Cardiac ventricle fibroblast (primary cell): Measurements from ENCODE around the gene NXPH4. TPM values are rescaled to one million over a fixed set of nuclear protein-coding genes. Genes with fewer than 3 reads are reported as not detected.

Source experiments
- total RNA-seq: library from RNA; depleted of rRNA; stranded (reverse); fragments of >200 nt; gene quantifications from 2 replicates; pipeline ENCODE4 v1.2.3, GENCODE V29; 2015

The NXPH4 gene
- total RNA-seq: 17.6 and 21.4 TPM in 2 replicates

DNA sequence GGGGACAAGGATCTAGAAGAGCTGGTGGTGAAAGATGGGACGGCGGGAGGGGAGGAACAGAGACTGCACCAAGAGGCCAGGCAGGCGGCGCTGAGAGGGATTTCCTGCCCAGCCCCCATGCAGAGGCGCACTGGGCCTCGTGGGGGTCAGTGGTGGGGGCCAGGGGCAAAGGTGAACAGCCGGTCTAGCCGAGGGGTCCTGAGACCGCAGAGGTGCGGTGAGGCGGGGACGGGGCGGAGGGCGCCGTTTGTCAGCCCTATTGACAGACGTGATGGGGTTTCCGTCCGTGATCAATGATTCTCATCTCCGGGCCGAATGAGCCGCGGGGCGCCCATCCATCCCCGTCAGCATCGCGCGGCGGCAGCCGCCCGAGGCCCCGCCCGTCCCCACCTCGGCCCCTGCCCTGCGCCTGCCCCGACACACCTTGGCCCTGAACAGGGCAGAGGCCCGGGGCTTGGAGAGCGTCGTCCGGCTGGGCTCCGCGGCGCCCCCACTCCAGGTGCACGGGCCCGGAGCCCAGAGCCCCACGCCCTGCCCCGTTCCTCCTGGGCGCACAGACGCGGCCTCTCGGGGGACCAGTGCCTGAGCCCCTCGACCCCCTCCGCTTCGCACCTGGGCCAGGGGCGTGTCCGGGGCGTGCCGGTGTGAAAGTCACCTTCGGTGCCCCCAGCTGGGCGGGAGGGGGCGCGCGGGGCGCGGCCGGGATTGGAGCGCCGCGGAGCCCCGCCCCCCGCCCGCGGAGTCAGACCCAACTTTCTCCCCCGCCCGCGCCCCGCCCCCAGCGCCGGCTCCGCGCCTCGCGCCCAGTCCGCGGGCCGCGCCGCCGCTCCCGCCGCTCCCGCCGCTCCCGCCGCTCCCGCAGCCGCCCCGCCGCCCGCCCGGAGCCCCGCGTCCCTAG is at the start of gene NXPH4:
TSS of gene NXPH4 (plus strand) at position 781 of the 898 bp plus-strand sequence. CDS start 176 bp downstream, outside the sequence.

DNA sequence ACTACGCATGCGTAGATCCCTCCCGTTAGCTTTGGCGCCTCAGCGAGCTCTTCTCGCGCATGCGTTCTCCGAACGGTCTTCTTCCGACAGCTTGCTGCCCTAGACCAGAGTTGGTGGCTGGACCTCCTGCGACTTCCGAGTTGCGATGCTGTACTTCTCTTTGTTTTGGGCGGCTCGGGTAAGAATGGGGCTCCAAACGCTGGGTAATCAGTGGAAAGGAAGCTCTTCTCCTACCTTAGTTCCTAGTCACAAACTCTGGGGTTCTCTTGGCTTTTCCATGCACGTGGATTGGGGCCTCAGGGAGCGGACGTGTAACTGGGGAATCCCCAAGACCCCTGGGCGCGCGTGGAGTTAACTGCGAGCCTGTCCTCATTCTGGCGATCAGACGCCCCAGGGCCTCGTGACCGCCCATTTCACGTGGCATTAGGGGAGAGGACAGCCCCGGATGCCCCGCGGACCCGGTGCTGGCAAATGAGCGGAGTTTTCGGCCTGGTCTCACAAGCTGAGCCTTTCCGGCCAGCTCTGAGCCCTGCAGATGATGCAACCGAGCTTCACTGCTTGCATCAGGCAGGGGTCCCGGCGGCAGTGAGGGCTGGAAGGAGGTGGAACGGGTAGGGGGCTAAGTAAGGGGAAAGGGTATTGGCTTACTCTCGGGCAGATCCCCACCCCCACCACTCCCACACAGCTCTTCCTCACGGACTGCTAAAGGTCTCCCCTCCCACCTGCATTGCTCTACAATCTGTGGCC is 13.2 kb downstream of the NXPH4 start, which contains the start of gene SHMT2:
TSS of gene SHMT2 (plus strand) at position 78 of the 747 bp plus-strand sequence. CDS start at position 146, 68 bp downstream.

GRCh38 chr12:57250956-57251355 is 34.4 kb downstream of the NXPH4 start, which contains the start of gene STAC3:
Gene STAC3, minus strand, starts transcription at chr12:57251187. Its CDS starts 1,551 bp downstream, at chr12:57249636.

Other genes with a start within 250 kb of the NXPH4 start
- gene ZBTB39, start 210.2 kb upstream of the NXPH4 start, total RNA-seq: 1.9 and 2.0 TPM in 2 replicates
- gene TAC3, start 200.3 kb upstream of the NXPH4 start, total RNA-seq: not detected in 2 replicates
- gene MYO1A, start 166.7 kb upstream of the NXPH4 start, total RNA-seq: not detected in 2 replicates
- 2.2 and 3.5 TPM in 2 replicates for gene NEMP1, start 138.0 kb upstream of the NXPH4 start, total RNA-seq
- gene NAB2, start 127.7 kb upstream of the NXPH4 start, total RNA-seq: 40.6 and 54.4 TPM in 2 replicates
- gene STAT6, start 105.4 kb upstream of the NXPH4 start, total RNA-seq: 106 and 115 TPM in 2 replicates
- gene LRP1, start 88.3 kb upstream of the NXPH4 start, total RNA-seq: 1,119 and 1,224 TPM in 2 replicates
- gene LRP1-AS, start 69.2 kb upstream of the NXPH4 start, total RNA-seq: not detected in 2 replicates
- gene SHMT2, start 12.9 kb downstream of the NXPH4 start, total RNA-seq: 118 and 140 TPM in 2 replicates
- gene STAC3, start 34.4 kb downstream of the NXPH4 start, total RNA-seq: 0.20 and 3.1 TPM in 2 replicates
- gene R3HDM2, start 214.2 kb downstream of the NXPH4 start, total RNA-seq: 27.8 and 30.4 TPM in 2 replicates
- not detected in 2 replicates for gene INHBC, start 218.0 kb downstream of the NXPH4 start, total RNA-seq
- not detected in 2 replicates for gene INHBE, start 238.5 kb downstream of the NXPH4 start, total RNA-seq
- 0.05 TPM in 1 of 2 replicates, not detected in the other for gene GLI1, start 243.0 kb downstream of the NXPH4 start, total RNA-seq